Measurements from ENCODE around the gene ATXN7L1. TPM values are rescaled to one million over a fixed set of nuclear protein-coding genes. Genes with fewer than 3 reads are reported as not detected.

ATXN7L1 gene
- total RNA-seq, 1 donor from 2014 or later, result 3.7 TPM

GRCh38 chr7:105765846-105766245 is 110.6 kb downstream of the ATXN7L1 start:
- intact Hi-C loops (cut with micrococcal nuclease), result no loop called here

GRCh38 chr7:105764506-105764905 is 111.9 kb downstream of the ATXN7L1 start:
- ATAC-seq, result no peak
- DNase-seq, result no peak
- intact Hi-C loops (cut with micrococcal nuclease), result no loop called here

More at GRCh38 chr7:105765846-105766245, 110.6 kb downstream of the ATXN7L1 start:
- DNase-seq (no peak), ATAC-seq (no peak)

- ATAC-seq (no peak), DNase-seq (no peak)
- intact Hi-C loops (cut with micrococcal nuclease), result no loop called here
Observed at GRCh38 chr7:105760551-105761447, 115.6 kb downstream of the ATXN7L1 start.

- peak; percentile 72 for ATAC-seq
- intact Hi-C loops (cut with micrococcal nuclease), result loop anchor here (10.0 kb wide), 2 partner anchors 105 to 285 kb away; no protein-coding TSS in a partner anchor
- DNase-seq, result peak; percentile 61
Observed at GRCh38 chr7:105759670-105760550, 116.5 kb downstream of the ATXN7L1 start.

GRCh38 chr7:105756367-105756766 is 120.0 kb downstream of the ATXN7L1 start:
- ATAC-seq, result no peak
- DNase-seq, result no peak
- intact Hi-C loops (cut with micrococcal nuclease), result loop anchor here (10.0 kb wide), 2 partner anchors 102 to 288 kb away; no protein-coding TSS in a partner anchor

GRCh38 chr7:105752671-105753275 is 123.6 kb downstream of the ATXN7L1 start:
- ATAC-seq (no peak), DNase-seq (no peak)
- intact Hi-C loops (cut with micrococcal nuclease), result loop anchor here (10.0 kb wide), 2 partner anchors 98 to 292 kb away; no protein-coding TSS in a partner anchor

GRCh38 chr7:105751054-105751453 is 125.3 kb downstream of the ATXN7L1 start:
- ATAC-seq, result no peak

GRCh38 chr7:105748701-105749100 is 127.7 kb downstream of the ATXN7L1 start:
- ATAC-seq (no peak), DNase-seq (no peak)
- intact Hi-C loops (cut with micrococcal nuclease), result no loop called here

More at GRCh38 chr7:105751054-105751453, 125.3 kb downstream of the ATXN7L1 start:
- intact Hi-C loops (cut with micrococcal nuclease), result loop anchor here (10.0 kb wide), 2 partner anchors 96 to 294 kb away; no protein-coding TSS in a partner anchor
- no peak for DNase-seq

GRCh38 chr7:105745681-105746330 is 130.6 kb downstream of the ATXN7L1 start:
- no peak for DNase-seq
- ATAC-seq, result no peak
- intact Hi-C loops (cut with micrococcal nuclease), result no loop called here

GRCh38 chr7:105744258-105744657 is 132.1 kb downstream of the ATXN7L1 start:
- DNase-seq (no peak), ATAC-seq (no peak)
- intact Hi-C loops (cut with micrococcal nuclease), result no loop called here

- intact Hi-C loops (cut with micrococcal nuclease), result no loop called here
- DNase-seq (no peak), ATAC-seq (no peak)
Observed at GRCh38 chr7:105743351-105744090, 132.9 kb downstream of the ATXN7L1 start.

GRCh38 chr7:105742787-105743186 is 133.6 kb downstream of the ATXN7L1 start:
- intact Hi-C loops (cut with micrococcal nuclease), result no loop called here
- DNase-seq (no peak), ATAC-seq (no peak)

GRCh38 chr7:105741982-105742381 is 134.4 kb downstream of the ATXN7L1 start:
- DNase-seq (no peak), ATAC-seq (no peak)
- intact Hi-C loops (cut with micrococcal nuclease), result no loop called here

- intact Hi-C loops (cut with micrococcal nuclease), result no loop called here
- no peak for ATAC-seq
Observed at GRCh38 chr7:105738133-105738532, 138.3 kb downstream of the ATXN7L1 start.

GRCh38 chr7:105734233-105734632 is 142.2 kb downstream of the ATXN7L1 start:
- ATAC-seq, result no peak
- DNase-seq, result no peak
- intact Hi-C loops (cut with micrococcal nuclease), result no loop called here

More at GRCh38 chr7:105738133-105738532, 138.3 kb downstream of the ATXN7L1 start:
- DNase-seq, result no peak

- intact Hi-C loops (cut with micrococcal nuclease), result no loop called here
- no peak for DNase-seq
- no peak for ATAC-seq
Observed at GRCh38 chr7:105731042-105731441, 145.4 kb downstream of the ATXN7L1 start.

GRCh38 chr7:105728028-105728427 is 148.4 kb downstream of the ATXN7L1 start:
- DNase-seq (no peak), ATAC-seq (no peak)
- intact Hi-C loops (cut with micrococcal nuclease), result no loop called here

- ATAC-seq, result no peak
- no peak for DNase-seq
- intact Hi-C loops (cut with micrococcal nuclease), result no loop called here
Observed at GRCh38 chr7:105724688-105725087, 151.7 kb downstream of the ATXN7L1 start.
